ENCODE results near the gene TFDP2.

- TF ChIP-seq EZH2 (IDR thresholded peaks at IDR 0.05; ENCODE audit: insufficient read depth, poor library complexity, severe bottlenecking) (no peak), EZH2phosphoT487 (IDR thresholded peaks at IDR 0.05; ENCODE audit: insufficient read depth, low read depth) (no peak)
Observed at GRCh38 chr3:142120707-142121106, 28.6 kb downstream of the TFDP2 start.

All from GM23248 (cell line).